Neural cell (in vitro differentiated cells): ENCODE results near the gene COL4A2. TPM values are rescaled to one million over a fixed set of nuclear protein-coding genes. Genes with fewer than 3 reads are reported as not detected.

ENCODE experiments used
- H2AFZ ChIP-seq: fragments of 200-600, 300-800 bp; sonication (generic), shearing (Covaris generic); 2 replicates; pipeline ENCODE4 v1.6.0; 2014; ENCODE audit warnings: low read depth, mild to moderate bottlenecking, antibody characterized with exemption, low read length, moderate library complexity
- H3F3A ChIP-seq: fragments of 200-600 bp; shearing (Covaris generic); 2 replicates; pipeline ENCODE4 v1.6.1; 2016; ENCODE audit warnings: mild to moderate bottlenecking, moderate library complexity, mixed read lengths, antibody characterized with exemption, low read length; ENCODE audit not compliant: insufficient read depth, poor library complexity, severe bottlenecking
- H3K27ac ChIP-seq: fragments of 200-600, 300-800 bp; sonication (generic), shearing (Covaris generic); 2 replicates; pipeline ENCODE4 v1.5.1; 2014; ENCODE audit warnings: mild to moderate bottlenecking, low read length, moderate library complexity
- H3K27me3 ChIP-seq: fragments of 300-800, 200-600 bp; sonication (generic), shearing (Covaris generic); 2 replicates; pipeline ENCODE4 v1.6.0; 2014; ENCODE audit warnings: mild to moderate bottlenecking, low read depth, low read length, moderate library complexity; ENCODE audit not compliant: insufficient read depth
- H3K36me3 ChIP-seq: fragments of 300-800, 200-600 bp; sonication (generic), shearing (Covaris generic); 2 replicates; pipeline ENCODE4 v1.5.1; 2014; ENCODE audit warnings: mild to moderate bottlenecking, antibody characterized with exemption, low read length, moderate library complexity; ENCODE audit not compliant: insufficient read depth
- H3K4me2 ChIP-seq: fragments of 300-800, 200-600 bp; sonication (generic), shearing (Covaris generic); 2 replicates; pipeline ENCODE4 v1.6.0; 2014; ENCODE audit warnings: mild to moderate bottlenecking, low read length
- H3K4me3 ChIP-seq: fragments of 300-800, 200-600 bp; sonication (generic), shearing (Covaris generic); 2 replicates; pipeline ENCODE4 v1.5.1; 2014; ENCODE audit warnings: mild to moderate bottlenecking, low read length, moderate library complexity
- H3K79me2 ChIP-seq: fragments of 200-600 bp; shearing (Covaris generic); replicated peaks from 2 replicates; pipeline ENCODE4 v1.6.0; 2014; ENCODE audit warnings: mild to moderate bottlenecking, low read length, moderate library complexity; ENCODE audit not compliant: insufficient read depth
- H3K9ac ChIP-seq: fragments of 300-800, 200-600 bp; sonication (generic), shearing (Covaris generic); 2 replicates; pipeline ENCODE4 v1.6.1; 2016; ENCODE audit warnings: mild to moderate bottlenecking, low read length, mixed read lengths
- H3K9me2 ChIP-seq: fragments of 200-600 bp; shearing (Covaris generic); 2 replicates; pipeline ENCODE4 v1.6.1; 2016; ENCODE audit warnings: mild to moderate bottlenecking, low read length, mixed read lengths; ENCODE audit not compliant: insufficient read depth
- H3K9me3 ChIP-seq: fragments of 200-600, 300-800 bp; sonication (generic), shearing (Covaris generic); 2 replicates; pipeline ENCODE4 v1.6.1; 2016; ENCODE audit warnings: mild to moderate bottlenecking, mixed run types, low read length, moderate library complexity, mixed read lengths
- H4K20me1 ChIP-seq: fragments of 200-600 bp; shearing (Covaris generic); 2 replicates; pipeline ENCODE4 v1.6.1; 2016; ENCODE audit warnings: mild to moderate bottlenecking, mixed run types; ENCODE audit not compliant: insufficient read depth
- EP300 ChIP-seq: fragments of 450-650 bp; conservative IDR thresholded peaks from 2 replicates; pipeline ENCODE4 v1.6.1; 2014; ENCODE audit warnings: antibody characterized with exemption, mild to moderate bottlenecking, moderate library complexity; ENCODE audit not compliant: poor library complexity, severe bottlenecking
- EZH2 ChIP-seq: fragments of 200-600, 300-800 bp; shearing (Covaris generic), sonication (generic); IDR thresholded peaks from 2 replicates; pipeline ENCODE4 v1.6.1; 2014; ENCODE audit warnings: antibody characterized with exemption, low read length, borderline replicate concordance, mild to moderate bottlenecking; ENCODE audit not compliant: insufficient read depth, poor library complexity, severe bottlenecking
- MXI1 ChIP-seq: fragments of 450-650 bp; conservative IDR thresholded peaks from 2 replicates; pipeline ENCODE4 v1.6.1; 2014; ENCODE audit warnings: antibody characterized with exemption, mild to moderate bottlenecking; ENCODE audit not compliant: poor library complexity, severe bottlenecking
- POLR2AphosphoS5 ChIP-seq: IDR thresholded peaks from 2 replicates; pipeline ENCODE4 v1.6.1; 2012
- RAD21 ChIP-seq: fragments of 450-650 bp; conservative IDR thresholded peaks from 2 replicates; pipeline ENCODE4 v1.6.1; 2014; ENCODE audit warnings: antibody characterized with exemption, mild to moderate bottlenecking, moderate library complexity
- SMC3 ChIP-seq: fragments of 450-650 bp; conservative IDR thresholded peaks from 2 replicates; pipeline ENCODE4 v1.6.1; 2014; ENCODE audit warnings: antibody characterized with exemption, mild to moderate bottlenecking, moderate library complexity; ENCODE audit not compliant: poor library complexity
- TAF1 ChIP-seq: IDR thresholded peaks from 2 replicates; pipeline ENCODE4 v1.6.1; 2012; ENCODE audit warnings: low read depth
- polyA plus RNA-seq: library from polyadenylated mRNA; depleted of rRNA; stranded (reverse); fragments of >200 nt; gene quantifications from 2 replicates; pipeline ENCODE4 v1.2.3, GENCODE V29; 2014
- TF ChIP-seq, protein P1 (sequence below): IDR thresholded peaks from 2 replicates; pipeline ENCODE4 v1.6.1; 2012; ENCODE audit warnings: borderline replicate concordance
- TF ChIP-seq, protein P2 (sequence below): fragments of 450-650 bp; IDR thresholded peaks from 2 replicates; pipeline ENCODE4 v1.5.1; 2014; ENCODE audit warnings: antibody characterized with exemption, mild to moderate bottlenecking, moderate library complexity; ENCODE audit not compliant: poor library complexity, severe bottlenecking

COL4A2 gene
- polyA plus RNA-seq, 1 donor from 2014 or later, result 30.8 TPM

DNA sequence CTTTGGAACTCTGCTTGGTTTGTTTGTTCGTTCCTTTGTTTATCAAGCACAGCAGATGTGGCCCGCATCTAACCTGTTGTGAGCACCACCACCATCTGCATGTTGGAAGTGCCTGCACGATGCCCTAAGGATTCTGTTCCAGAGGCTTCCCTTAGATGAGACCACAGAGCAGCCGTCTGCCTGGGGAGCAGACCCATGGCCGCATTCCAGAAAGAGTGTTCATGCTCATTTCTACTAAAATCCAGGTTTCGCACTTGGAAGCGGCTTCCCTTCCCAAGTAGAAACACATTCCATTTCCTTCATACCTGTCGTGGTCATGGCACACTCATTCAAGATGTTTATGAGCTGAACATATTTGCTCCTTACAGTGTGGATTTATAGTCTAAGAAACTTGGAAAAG, 27.2 kb downstream of the COL4A2 start:
- Histone ChIP-seq H3K9me2 (no peaks in the 10 kb centered on the region), H3K36me3 (no peaks in the 10 kb centered on the region)

DNA sequence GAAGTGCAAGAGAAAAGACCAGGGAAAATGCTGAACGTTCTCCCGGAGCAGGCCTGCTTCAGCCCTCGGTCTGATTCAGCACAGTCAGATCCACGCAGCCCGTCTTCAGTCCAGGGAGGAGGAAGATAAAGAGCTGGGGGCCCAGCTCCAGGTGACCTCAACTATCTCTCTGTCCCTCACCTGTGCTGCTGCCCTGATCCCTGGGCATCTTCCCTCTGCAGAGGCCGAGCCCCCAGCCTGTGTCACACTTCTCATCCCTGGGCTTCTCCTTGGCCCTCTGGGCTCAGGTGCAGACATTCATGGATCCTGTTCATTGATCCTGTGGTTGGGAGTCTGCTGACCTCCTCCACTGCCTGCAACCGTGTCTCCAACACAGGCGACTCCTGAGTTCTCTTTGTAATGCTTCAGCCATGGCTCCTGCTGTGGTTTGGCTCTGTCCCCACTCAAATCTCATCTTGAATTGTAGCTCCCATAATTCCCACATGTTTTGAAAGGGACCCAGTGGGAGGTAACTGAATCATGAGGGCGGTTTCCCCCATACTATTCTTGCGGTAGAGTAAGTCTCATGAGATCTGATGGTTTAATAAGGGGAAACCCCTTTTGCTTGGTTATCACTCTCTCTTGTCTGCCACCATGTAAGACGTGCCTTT, 27.9 kb downstream of the COL4A2 start:
- Histone ChIP-seq H3K4me3 (no peak overlapping the region), H3K9me2 (no peaks in the 10 kb centered on the region), H3K4me2 (no peak overlapping the region), H3K9me3 (no peaks in the 10 kb centered on the region), H4K20me1 (no peaks in the 10 kb centered on the region), H3K27ac (no peak overlapping the region), H3K36me3 (no peaks in the 10 kb centered on the region), H3K9ac (no peak overlapping the region), H3K79me2 (no peaks in the 10 kb centered on the region), H2AFZ (no peak overlapping the region), H3F3A (no peaks in the 10 kb centered on the region), H3K27me3 (no peaks in the 10 kb centered on the region)
- TF ChIP-seq, protein P1, sequence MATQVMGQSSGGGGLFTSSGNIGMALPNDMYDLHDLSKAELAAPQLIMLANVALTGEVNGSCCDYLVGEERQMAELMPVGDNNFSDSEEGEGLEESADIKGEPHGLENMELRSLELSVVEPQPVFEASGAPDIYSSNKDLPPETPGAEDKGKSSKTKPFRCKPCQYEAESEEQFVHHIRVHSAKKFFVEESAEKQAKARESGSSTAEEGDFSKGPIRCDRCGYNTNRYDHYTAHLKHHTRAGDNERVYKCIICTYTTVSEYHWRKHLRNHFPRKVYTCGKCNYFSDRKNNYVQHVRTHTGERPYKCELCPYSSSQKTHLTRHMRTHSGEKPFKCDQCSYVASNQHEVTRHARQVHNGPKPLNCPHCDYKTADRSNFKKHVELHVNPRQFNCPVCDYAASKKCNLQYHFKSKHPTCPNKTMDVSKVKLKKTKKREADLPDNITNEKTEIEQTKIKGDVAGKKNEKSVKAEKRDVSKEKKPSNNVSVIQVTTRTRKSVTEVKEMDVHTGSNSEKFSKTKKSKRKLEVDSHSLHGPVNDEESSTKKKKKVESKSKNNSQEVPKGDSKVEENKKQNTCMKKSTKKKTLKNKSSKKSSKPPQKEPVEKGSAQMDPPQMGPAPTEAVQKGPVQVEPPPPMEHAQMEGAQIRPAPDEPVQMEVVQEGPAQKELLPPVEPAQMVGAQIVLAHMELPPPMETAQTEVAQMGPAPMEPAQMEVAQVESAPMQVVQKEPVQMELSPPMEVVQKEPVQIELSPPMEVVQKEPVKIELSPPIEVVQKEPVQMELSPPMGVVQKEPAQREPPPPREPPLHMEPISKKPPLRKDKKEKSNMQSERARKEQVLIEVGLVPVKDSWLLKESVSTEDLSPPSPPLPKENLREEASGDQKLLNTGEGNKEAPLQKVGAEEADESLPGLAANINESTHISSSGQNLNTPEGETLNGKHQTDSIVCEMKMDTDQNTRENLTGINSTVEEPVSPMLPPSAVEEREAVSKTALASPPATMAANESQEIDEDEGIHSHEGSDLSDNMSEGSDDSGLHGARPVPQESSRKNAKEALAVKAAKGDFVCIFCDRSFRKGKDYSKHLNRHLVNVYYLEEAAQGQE, result no peak
- TF ChIP-seq RAD21 (no peak), SMC3 (no peak), EP300 (no peak), MXI1 (no peak), TAF1 (no peak)
- TF ChIP-seq, protein P2, sequence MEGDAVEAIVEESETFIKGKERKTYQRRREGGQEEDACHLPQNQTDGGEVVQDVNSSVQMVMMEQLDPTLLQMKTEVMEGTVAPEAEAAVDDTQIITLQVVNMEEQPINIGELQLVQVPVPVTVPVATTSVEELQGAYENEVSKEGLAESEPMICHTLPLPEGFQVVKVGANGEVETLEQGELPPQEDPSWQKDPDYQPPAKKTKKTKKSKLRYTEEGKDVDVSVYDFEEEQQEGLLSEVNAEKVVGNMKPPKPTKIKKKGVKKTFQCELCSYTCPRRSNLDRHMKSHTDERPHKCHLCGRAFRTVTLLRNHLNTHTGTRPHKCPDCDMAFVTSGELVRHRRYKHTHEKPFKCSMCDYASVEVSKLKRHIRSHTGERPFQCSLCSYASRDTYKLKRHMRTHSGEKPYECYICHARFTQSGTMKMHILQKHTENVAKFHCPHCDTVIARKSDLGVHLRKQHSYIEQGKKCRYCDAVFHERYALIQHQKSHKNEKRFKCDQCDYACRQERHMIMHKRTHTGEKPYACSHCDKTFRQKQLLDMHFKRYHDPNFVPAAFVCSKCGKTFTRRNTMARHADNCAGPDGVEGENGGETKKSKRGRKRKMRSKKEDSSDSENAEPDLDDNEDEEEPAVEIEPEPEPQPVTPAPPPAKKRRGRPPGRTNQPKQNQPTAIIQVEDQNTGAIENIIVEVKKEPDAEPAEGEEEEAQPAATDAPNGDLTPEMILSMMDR, result no peak

More for the DNA sequence above, 27.2 kb downstream of the COL4A2 start:
- no peaks in the 10 kb centered on the region for H4K20me1 ChIP-seq
- no peak overlapping the region for H3K9ac ChIP-seq
- H3K27me3 ChIP-seq, result no peaks in the 10 kb centered on the region
- no peaks in the 10 kb centered on the region for H3K79me2 ChIP-seq
- no peaks in the 10 kb centered on the region for H3F3A ChIP-seq
- no peak overlapping the region for H3K4me3 ChIP-seq
- H3K9me3 ChIP-seq, result no peaks in the 10 kb centered on the region
- no peak overlapping the region for H2AFZ ChIP-seq
- TF ChIP-seq EZH2 (no peak), EP300 (no peak), MXI1 (no peak), POLR2AphosphoS5 (no peak), TAF1 (no peak), SMC3 (no peak), RAD21 (no peak)
- TF ChIP-seq, protein P2, result no peak
- TF ChIP-seq, protein P1, result no peak
- H3K27ac ChIP-seq, result no peak overlapping the region
- H3K4me2 ChIP-seq, result no peak overlapping the region
